Sigmoid colon (tissue), 7 donors: Measurements from ENCODE around the gene COL6A2. TPM values are rescaled to one million over a fixed set of nuclear protein-coding genes. Genes with fewer than 3 reads are reported as not detected.
A peak's percentile ranks its signal among the peaks of the same experiment; 100 is the strongest.

ENCODE experiments used
- DNase-seq: peaks from one replicate; pipeline ENCODE4 v3.0.0-alpha.2; 2019
- H3K27ac ChIP-seq, 4 donors: fragments of 200-600 bp; sonication (generic); one replicate each; pipeline ENCODE4 v1.5.1; 2016 to 2019; ENCODE audit warnings: mild to moderate bottlenecking in 1 of 4
- H3K27me3 ChIP-seq, 3 donors: fragments of 200-600 bp; sonication (generic); one replicate each; pipeline ENCODE4 v1.5.1; 2019; ENCODE audit warnings: mild to moderate bottlenecking in 1 of 3
- H3K36me3 ChIP-seq, 4 donors: fragments of 200-600 bp; sonication (generic); one replicate each; pipeline ENCODE4 v1.5.1; 2016 to 2019
- H3K4me1 ChIP-seq, 4 donors: fragments of 200-600 bp; sonication (generic); one replicate each; pipeline ENCODE4 v1.5.1; 2017 to 2019
- H3K4me3 ChIP-seq, 4 donors: fragments of 200-600 bp; sonication (generic); one replicate each; pipeline ENCODE4 v1.5.1; 2017 to 2019; ENCODE audit warnings: mild to moderate bottlenecking in 2 of 4, moderate library complexity in 1 of 4
- H3K9me3 ChIP-seq, 4 donors: fragments of 200-600 bp in 3 of 4; sonication (generic) in 3 of 4; one replicate each; pipeline versions ENCODE4 v1.5.1 to v1.6.1; 2013 to 2019
- CTCF ChIP-seq, 4 experiments: fragments of 450-650 bp in 3 of 4; fragments of 200-600 bp in 1 of 4; IDR thresholded peaks; one replicate each; pipeline ENCODE4 v1.5.1; 2016 to 2019; ENCODE audit warnings: antibody characterized with exemption in 4 of 4, mild to moderate bottlenecking in 3 of 4, moderate library complexity in 2 of 4
- EP300 ChIP-seq, 4 donors: sonication (generic); formaldehyde crosslinking; IDR thresholded peaks; one replicate each; pipeline ENCODE4 v1.6.1; 2017; ENCODE audit warnings: antibody characterized with exemption in 4 of 4
- POLR2A ChIP-seq, 2 donors: fragments of 450-650 bp; IDR thresholded peaks; one replicate each; pipeline ENCODE4 v1.6.1; 2016; ENCODE audit warnings: antibody characterized with exemption in 2 of 2, mild to moderate bottlenecking in 2 of 2, moderate library complexity in 2 of 2
- POLR2AphosphoS5 ChIP-seq, 4 donors: sonication (generic); formaldehyde crosslinking; IDR thresholded peaks; one replicate each; pipeline ENCODE4 v1.6.1; 2017; ENCODE audit warnings: antibody characterized with exemption in 4 of 4
- WGBS, 2 donors: extraction: QIAGEN DNeasy Blood & Tissue Kit; methylation state at CpG; one replicate each; pipeline ENCODE4 v1.1.7; 2013; 5-methylcytosine and 5-hydroxymethylcytosine counted together
- intact Hi-C: fragments of 100-400 bp; cut with DNase I; formaldehyde crosslinking; loops from one replicate; pipeline ENCODE4 v1.15.1; 2023
- polyA plus RNA-seq, 3 donors: library from polyadenylated mRNA; stranded (reverse); fragments of 200-250 nt; gene quantifications; one replicate each; pipeline ENCODE4 v1.2.3, GENCODE V29; 2013
- total RNA-seq, 4 donors: library from RNA; depleted of rRNA; stranded (reverse); fragments of >200 nt; gene quantifications; one replicate each; pipeline ENCODE4 v1.1.0, GENCODE V29; 2016
- donor health status: healthy with polysubstance abuse.
- donor health status: Bipolar disorder and iron deficiency.
- donor health status: healthy.

The COL6A2 gene
- total and polyA plus RNA-seq, 7 donors: 14.3 to 1,745 (median 570) TPM

GRCh38 chr21:46121286-46122221, 23.6 kb downstream of the COL6A2 start:
- WGBS, 2 donors: 80 to 90% methylated on average over 29 of the region's 29 CpGs
- no peaks in the 10 kb centered on the region for H3K27me3 ChIP-seq
- no peaks in the 10 kb centered on the region for H3K9me3 ChIP-seq
- H3K4me1 ChIP-seq: peaks cover 0 to 6% (median 0%) of the 10 kb centered on the region in 4 donors
- TF ChIP-seq POLR2A (IDR thresholded peaks at IDR 0.05) (no peak), CTCF (IDR thresholded peaks at IDR 0.05) (no peak), EP300 (IDR thresholded peaks at IDR 0.05) (no peak), POLR2AphosphoS5 (IDR thresholded peaks at IDR 0.05) (no peak)
- intact Hi-C loops: no loop called here
- no peak overlapping the region for H3K4me3 ChIP-seq
- peak; percentile 67 for DNase-seq
- H3K36me3 ChIP-seq: peaks cover 85 to 98% (median 96%) of the 10 kb centered on the region in 4 donors
- H3K27ac ChIP-seq: peak overlapping the region; percentile 32 to 63 (median 57)

GRCh38 chr21:46122237-46122671, 24.3 kb downstream of the COL6A2 start:
- Histone ChIP-seq H3K27me3 (no peaks in the 10 kb centered on the region), H3K9me3 (no peaks in the 10 kb centered on the region), H3K4me1 (peaks cover 0 to 8% (median 0%) of the 10 kb centered on the region in 4 donors), H3K4me3 (no peak overlapping the region), H3K27ac (peak overlapping the region; percentile 32 to 63 (median 57)), H3K36me3 (peaks cover 85 to 98% (median 96%) of the 10 kb centered on the region in 4 donors)
- peak; percentile 57 for DNase-seq
- TF ChIP-seq POLR2AphosphoS5 (IDR thresholded peaks at IDR 0.05): peak in 1 of 4 donors; percentile 5
- no peak for TF ChIP-seq CTCF (IDR thresholded peaks at IDR 0.05)
- 64 to 88% methylated on average over 12 of the region's 12 CpGs for WGBS, 2 donors
- intact Hi-C loops: no loop called here

- intact Hi-C loops: no loop called here
- peak; percentile 59 for DNase-seq
- H3K27me3 ChIP-seq: no peaks in the 10 kb centered on the region
- no peaks in the 10 kb centered on the region for H3K9me3 ChIP-seq
- peak overlapping the region; percentile 31 to 63 (median 57) for H3K27ac ChIP-seq
- no peak for TF ChIP-seq EP300 (IDR thresholded peaks at IDR 0.05)
- peak in 1 of 4 donors; percentile 6 for TF ChIP-seq POLR2AphosphoS5 (IDR thresholded peaks at IDR 0.05)
- peaks cover 0 to 8% (median 0%) of the 10 kb centered on the region in 4 donors for H3K4me1 ChIP-seq
- WGBS, 2 donors: 77 to 91% methylated on average over 12 of the region's 12 CpGs
- no peak overlapping the region for H3K4me3 ChIP-seq
- H3K36me3 ChIP-seq: peaks cover 82 to 98% (median 94%) of the 10 kb centered on the region in 4 donors
Observed at GRCh38 chr21:46122758-46123683, 25.1 kb downstream of the COL6A2 start.

GRCh38 chr21:46124083-46124925, 26.4 kb downstream of the COL6A2 start:
- H3K27ac ChIP-seq: peak overlapping the region; percentile 6 to 53 (median 39)
- peaks cover 69 to 98% (median 89%) of the 10 kb centered on the region in 4 donors for H3K36me3 ChIP-seq
- intact Hi-C loops: no loop called here

More at GRCh38 chr21:46124083-46124925, 26.4 kb downstream of the COL6A2 start:
- Histone ChIP-seq H3K4me3 (no peak overlapping the region), H3K4me1 (peaks cover 0 to 8% (median 0%) of the 10 kb centered on the region in 4 donors), H3K9me3 (no peaks in the 10 kb centered on the region), H3K27me3 (no peaks in the 10 kb centered on the region)
- peak; percentile 64 for DNase-seq
- WGBS, 2 donors: 88 to 92% methylated on average over 16 of the region's 16 CpGs
- TF ChIP-seq POLR2A (IDR thresholded peaks at IDR 0.05) (no peak), POLR2AphosphoS5 (IDR thresholded peaks at IDR 0.05) (no peak), CTCF (IDR thresholded peaks at IDR 0.05) (no peak), EP300 (IDR thresholded peaks at IDR 0.05) (no peak)
